ENCODE data around the gene CLASRP. TPM values are rescaled to one million over a fixed set of nuclear protein-coding genes. Genes with fewer than 3 reads are reported as not detected.

The CLASRP gene
- total RNA-seq, 1 experiment from 2014 or later = 87.1 TPM

- TF ChIP-seq CTCF (conservative IDR thresholded peaks at IDR 0.05) = no peak
- Histone ChIP-seq H2BK5ac (ENCODE audit: insufficient read length, low read length) (no peak overlapping the region), H3K79me1 (ENCODE audit: insufficient read depth, low read depth, low read length, poor library complexity, severe bottlenecking) (no peaks in the 10 kb centered on the region), H3K4me1 (ENCODE audit: insufficient read depth, low read length) (no peaks in the 10 kb centered on the region; the same call in 1 of the 2 replicates), H3K9ac (ENCODE audit: extremely low read depth, insufficient read length, low read length) (no peak overlapping the region), H3K23me2 (ENCODE audit: insufficient read length, low read depth, low read length, poor library complexity, severe bottlenecking) (no peaks in the 10 kb centered on the region), H2BK20ac (ENCODE audit: low read depth, low read length, poor library complexity, severe bottlenecking) (no peak overlapping the region), H4K5ac (ENCODE audit: insufficient read length, low read depth, low read length) (no peak overlapping the region), H2AFZ (ENCODE audit: low read length) (no peak overlapping the region), H3T11ph (ENCODE audit: low read length) (no peak overlapping the region), H3K18ac (ENCODE audit: insufficient read length, low read depth, low read length) (no peak overlapping the region), H3K23ac (ENCODE audit: insufficient read length, low read depth, low read length) (no peak overlapping the region), H3K56ac (ENCODE audit: insufficient read length, low read depth, low read length) (no peak overlapping the region), H3K9me3 (ENCODE audit: control insufficient read depth, low read depth, low read length) (no peaks in the 10 kb centered on the region), H3K27ac (ENCODE audit: insufficient read length, low read depth, low read length) (no peak overlapping the region), H3K14ac (ENCODE audit: insufficient read depth, low read length) (no peak overlapping the region; the same call in 1 of the 2 replicates), H2BK15ac (ENCODE audit: low read depth, low read length) (no peak overlapping the region), H3K27me3 (ENCODE audit: insufficient read depth, low read length) (no peaks in the 10 kb centered on the region), H4K8ac (replicated peaks; ENCODE audit: insufficient read length, low read depth, low read length) (no peak overlapping the region), H2AK5ac (ENCODE audit: insufficient read length, low read length) (no peak overlapping the region), H4K91ac (ENCODE audit: insufficient read length, low read depth, low read length) (no peak overlapping the region), H3K4me2 (ENCODE audit: insufficient read depth, insufficient read length, low read length) (no peak overlapping the region), H2BK12ac (ENCODE audit: insufficient read length, low read depth, low read length) (no peak overlapping the region), H3K4ac (ENCODE audit: low read depth, low read length) (no peak overlapping the region), H3K79me2 (ENCODE audit: insufficient read depth, low read length) (peaks cover 26% of the 10 kb centered on the region), H2BK120ac (ENCODE audit: low read depth, low read length, poor library complexity, severe bottlenecking) (no peak overlapping the region), H4K20me1 (ENCODE audit: control insufficient read depth, insufficient read depth, insufficient read length) (no peaks in the 10 kb centered on the region)
- Mint-ChIP-seq H3K9me3 (no peaks in the 10 kb centered on the region; a peak in 1 of 5 replicates), H3K4me1 (peaks cover 58 to 63% of the 10 kb centered on the region in 2 experiments), H3K27ac (peak overlapping the region; percentile 46 to 86 (median 48)), H3K27me3 (ENCODE audit: low read depth) (no peaks in the 10 kb centered on the region), H3K4me3 (peak overlapping the region; percentile 12 to 53; a peak in 4 of 5 replicates), H3K36me3 (ENCODE audit: insufficient read depth in 1 of 3, low read depth in 3 of 3) (peaks cover 0 to 6% (median 4%) of the 10 kb centered on the region in 3 experiments; a peak in 2 of 7 replicates)
- DNase-seq = no peak
- no CpG with 5 or more reads among the region's 26 CpGs for WGBS (ENCODE audit: extremely low coverage, insufficient read length, low lambda C conversion rate)
Observed at GRCh38 chr19:45103508-45104319, 64.9 kb downstream of the CLASRP start.
